ENCODE measurements around the gene LHCGR. TPM values are rescaled to one million over a fixed set of nuclear protein-coding genes. Genes with fewer than 3 reads are reported as not detected.
"Not testable (repeated sequence)": the region's sequence is repeated elsewhere in the genome, so short reads cannot be mapped to it uniquely, and the experiment has no call there.

Gene LHCGR
- total RNA-seq, 1 donor from 2014 or later: not detected

GRCh38 chr2:48747319-48747718 lies 8.2 kb downstream of the LHCGR start:
- DNase-seq (ENCODE audit: low read depth): no peak

GRCh38 chr2:48739236-48739635 lies 16.3 kb downstream of the LHCGR start:
- not testable (repeated sequence) for DNase-seq (ENCODE audit: low read depth)

GRCh38 chr2:48738806-48739205 lies 16.7 kb downstream of the LHCGR start:
- no peak for DNase-seq (ENCODE audit: low read depth)

GRCh38 chr2:48736251-48736650 lies 19.3 kb downstream of the LHCGR start:
- no peak for DNase-seq (ENCODE audit: low read depth)

GRCh38 chr2:48734576-48735303 lies 20.8 kb downstream of the LHCGR start:
- no peak for DNase-seq (ENCODE audit: low read depth)

- DNase-seq (ENCODE audit: low read depth): no peak
These were observed 22.4 kb downstream of the LHCGR start for GRCh38 chr2:48733067-48733503.

- no peak for DNase-seq (ENCODE audit: low read depth)
These were observed 26.7 kb downstream of the LHCGR start for GRCh38 chr2:48728840-48729239.

GRCh38 chr2:48728295-48728694 lies 27.2 kb downstream of the LHCGR start:
- no peak for DNase-seq (ENCODE audit: low read depth)

GRCh38 chr2:48727560-48727959 lies 28.0 kb downstream of the LHCGR start:
- DNase-seq (ENCODE audit: low read depth): peak; percentile 9

GRCh38 chr2:48725696-48726494 lies 29.6 kb downstream of the LHCGR start:
- DNase-seq (ENCODE audit: low read depth): no peak

- DNase-seq (ENCODE audit: low read depth): no peak
These were observed 31.2 kb downstream of the LHCGR start for GRCh38 chr2:48724278-48724677.

- peak; percentile 4 for DNase-seq (ENCODE audit: low read depth)
These were observed 32.4 kb downstream of the LHCGR start for GRCh38 chr2:48723129-48723528.

GRCh38 chr2:48722391-48722790 lies 33.1 kb downstream of the LHCGR start:
- DNase-seq (ENCODE audit: low read depth): no peak

GRCh38 chr2:48721158-48721557 lies 34.4 kb downstream of the LHCGR start:
- no peak for DNase-seq (ENCODE audit: low read depth)

- DNase-seq (ENCODE audit: low read depth): no peak
These were observed 35.9 kb downstream of the LHCGR start for GRCh38 chr2:48719480-48720177.

GRCh38 chr2:48717846-48718245 lies 37.7 kb downstream of the LHCGR start:
- DNase-seq (ENCODE audit: low read depth): no peak

GRCh38 chr2:48715956-48716355 lies 39.6 kb downstream of the LHCGR start:
- DNase-seq (ENCODE audit: low read depth): peak; percentile 6

- no peak for DNase-seq (ENCODE audit: low read depth)
These were observed 40.3 kb downstream of the LHCGR start for GRCh38 chr2:48715042-48715899.

- no peak for DNase-seq (ENCODE audit: low read depth)
These were observed 41.3 kb downstream of the LHCGR start for GRCh38 chr2:48714245-48714644.

GRCh38 chr2:48713647-48714046 lies 41.9 kb downstream of the LHCGR start:
- DNase-seq (ENCODE audit: low read depth): no peak

- no peak for DNase-seq (ENCODE audit: low read depth)
These were observed 43.4 kb downstream of the LHCGR start for GRCh38 chr2:48712151-48712550.
